ENCODE measurements around the gene SLC49A3. TPM values are rescaled to one million over a fixed set of nuclear protein-coding genes. Genes with fewer than 3 reads are reported as not detected.
A peak's percentile ranks its signal among the peaks of the same experiment; 100 is the strongest.

The SLC49A3 gene
- total RNA-seq, 1 experiment from 2014 or later = 6.9 TPM

DNA sequence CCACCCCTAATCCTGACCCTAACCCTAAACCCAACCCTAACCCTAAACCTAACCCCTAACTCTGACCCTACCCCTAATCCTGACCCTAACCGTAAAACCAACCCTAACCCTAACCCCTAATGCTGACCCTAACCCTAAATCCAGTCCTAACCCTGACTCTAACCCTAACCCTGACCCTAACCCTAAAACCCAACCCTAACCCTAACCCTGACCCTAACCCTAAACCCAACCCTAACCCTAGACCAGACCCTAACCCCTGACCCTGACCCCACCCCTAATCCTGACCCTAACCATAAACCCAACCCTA, 16.0 kb upstream of the SLC49A3 start:
- peaks cover 8% of the 10 kb centered on the region for H3K79me1 ChIP-seq (ENCODE audit: insufficient read depth, low read depth, low read length, poor library complexity, severe bottlenecking)
- H3K14ac ChIP-seq (ENCODE audit: insufficient read depth, low read length) = no peak overlapping the region
- no peak overlapping the region for H2BK12ac ChIP-seq (ENCODE audit: insufficient read length, low read depth, low read length)
- no peak overlapping the region for H2BK5ac ChIP-seq (ENCODE audit: insufficient read length, low read length)
- H3K56ac ChIP-seq (ENCODE audit: insufficient read length, low read depth, low read length) = no peak overlapping the region
- Mint-ChIP-seq H3K4me3 (peak overlapping the region in 1 of 2 experiments; percentile 75; a peak in 2 of 5 replicates), H3K9me3 (peaks cover 0 to 7% of the 10 kb centered on the region in 2 experiments; a peak in 2 of 5 replicates), H3K36me3 (ENCODE audit: insufficient read depth in 1 of 3, low read depth in 3 of 3) (peaks cover 13 to 16% (median 14%) of the 10 kb centered on the region in 3 experiments; a peak in 6 of 7 replicates), H3K27ac (no peak overlapping the region), H3K27me3 (ENCODE audit: low read depth) (peaks cover 24% of the 10 kb centered on the region), H3K4me1 (peaks cover 5 to 6% of the 10 kb centered on the region in 2 experiments; a peak in 3 of 4 replicates)
- H3K4me1 ChIP-seq (ENCODE audit: insufficient read depth, low read length) = no peaks in the 10 kb centered on the region
- no peak overlapping the region for H2BK120ac ChIP-seq (ENCODE audit: low read depth, low read length, poor library complexity, severe bottlenecking)
- no peak overlapping the region for H2BK20ac ChIP-seq (ENCODE audit: low read depth, low read length, poor library complexity, severe bottlenecking)
- no peak overlapping the region for H2BK15ac ChIP-seq (ENCODE audit: low read depth, low read length)
- H3K27me3 ChIP-seq (ENCODE audit: insufficient read depth, low read length) = no peaks in the 10 kb centered on the region; the same call in 1 of the 2 replicates
- H4K20me1 ChIP-seq (ENCODE audit: control insufficient read depth, insufficient read depth, insufficient read length) = peaks cover 4% of the 10 kb centered on the region
- no peak overlapping the region for H4K5ac ChIP-seq (ENCODE audit: insufficient read length, low read depth, low read length)
- H4K8ac ChIP-seq (replicated peaks; ENCODE audit: insufficient read length, low read depth, low read length) = no peak overlapping the region
- no peak overlapping the region for H3K23ac ChIP-seq (ENCODE audit: insufficient read length, low read depth, low read length)
- H3K9ac ChIP-seq (ENCODE audit: extremely low read depth, insufficient read length, low read length) = no peak overlapping the region
- H3K79me2 ChIP-seq (ENCODE audit: insufficient read depth, low read length) = peaks cover 17% of the 10 kb centered on the region; the same call in 1 of the 2 replicates
- peak overlapping the region; percentile 6 for H3K4me2 ChIP-seq (ENCODE audit: insufficient read depth, insufficient read length, low read length)
- no peak overlapping the region for H3T11ph ChIP-seq (ENCODE audit: low read length)
- no peaks in the 10 kb centered on the region for H3K9me3 ChIP-seq (ENCODE audit: control insufficient read depth, low read depth, low read length)
- H3K27ac ChIP-seq (ENCODE audit: insufficient read length, low read depth, low read length) = no peak overlapping the region
- WGBS (ENCODE audit: extremely low coverage, insufficient read length, low lambda C conversion rate) = 100% methylated on average over 1 of the region's 1 CpG
- H3K4ac ChIP-seq (ENCODE audit: low read depth, low read length) = no peak overlapping the region
- H4K91ac ChIP-seq (ENCODE audit: insufficient read length, low read depth, low read length) = no peak overlapping the region
- H3K23me2 ChIP-seq (ENCODE audit: insufficient read length, low read depth, low read length, poor library complexity, severe bottlenecking) = peaks cover 3% of the 10 kb centered on the region
- DNase-seq = no peak
- H2AK5ac ChIP-seq (ENCODE audit: insufficient read length, low read length) = no peak overlapping the region
- TF ChIP-seq, protein P1, sequence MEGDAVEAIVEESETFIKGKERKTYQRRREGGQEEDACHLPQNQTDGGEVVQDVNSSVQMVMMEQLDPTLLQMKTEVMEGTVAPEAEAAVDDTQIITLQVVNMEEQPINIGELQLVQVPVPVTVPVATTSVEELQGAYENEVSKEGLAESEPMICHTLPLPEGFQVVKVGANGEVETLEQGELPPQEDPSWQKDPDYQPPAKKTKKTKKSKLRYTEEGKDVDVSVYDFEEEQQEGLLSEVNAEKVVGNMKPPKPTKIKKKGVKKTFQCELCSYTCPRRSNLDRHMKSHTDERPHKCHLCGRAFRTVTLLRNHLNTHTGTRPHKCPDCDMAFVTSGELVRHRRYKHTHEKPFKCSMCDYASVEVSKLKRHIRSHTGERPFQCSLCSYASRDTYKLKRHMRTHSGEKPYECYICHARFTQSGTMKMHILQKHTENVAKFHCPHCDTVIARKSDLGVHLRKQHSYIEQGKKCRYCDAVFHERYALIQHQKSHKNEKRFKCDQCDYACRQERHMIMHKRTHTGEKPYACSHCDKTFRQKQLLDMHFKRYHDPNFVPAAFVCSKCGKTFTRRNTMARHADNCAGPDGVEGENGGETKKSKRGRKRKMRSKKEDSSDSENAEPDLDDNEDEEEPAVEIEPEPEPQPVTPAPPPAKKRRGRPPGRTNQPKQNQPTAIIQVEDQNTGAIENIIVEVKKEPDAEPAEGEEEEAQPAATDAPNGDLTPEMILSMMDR (conservative IDR thresholded peaks at IDR 0.05) = no peak
- no peak overlapping the region for H2AFZ ChIP-seq (ENCODE audit: low read length)
- H3K18ac ChIP-seq (ENCODE audit: insufficient read length, low read depth, low read length) = no peak overlapping the region
